GM23338 (cell line): ENCODE data around the gene PLCG2.

ENCODE experiments used
- CREB1 ChIP-seq: fragments of 250-450 bp; sonication (Bioruptor Pico); IDR thresholded peaks from 2 replicates; pipeline ENCODE4 v1.5.0; 2020; ENCODE audit warnings: low read depth, mild to moderate bottlenecking, moderate library complexity
- ETS1 ChIP-seq: IDR thresholded peaks from 2 replicates; pipeline ENCODE4 v1.6.1; 2016; ENCODE audit warnings: antibody characterized with exemption
- EZH2 ChIP-seq: fragments of 200-600 bp; sonication (generic); IDR thresholded peaks from one replicate; pipeline ENCODE4 v1.8.0; 2017; ENCODE audit warnings: antibody characterized with exemption, mild to moderate bottlenecking, low read depth; ENCODE audit not compliant: unreplicated experiment
- EZH2phosphoT487 ChIP-seq: fragments of 200-600 bp; sonication (generic); IDR thresholded peaks from one replicate; pipeline ENCODE4 v1.8.1; 2018; ENCODE audit warnings: antibody characterized with exemption; ENCODE audit not compliant: unreplicated experiment
- JUNB ChIP-seq: IDR thresholded peaks from one replicate; pipeline ENCODE4 v1.6.1; 2016; ENCODE audit warnings: antibody characterized with exemption; ENCODE audit not compliant: unreplicated experiment
- POLR2AphosphoS5 ChIP-seq: IDR thresholded peaks from 2 replicates; pipeline ENCODE4 v1.6.1; 2016; ENCODE audit warnings: antibody characterized with exemption, low read depth
- TF ChIP-seq, protein P1 (sequence below), 2 experiments: fragments of 200-600 bp in 1 of 2; sonication (generic) in 1 of 2; conservative IDR thresholded peaks; 2 replicates each; pipeline versions ENCODE4 v1.5.1 to v1.6.1; 2016 to 2017; ENCODE audit warnings: antibody characterized with exemption in 2 of 2, low read depth in 2 of 2, mild to moderate bottlenecking in 2 of 2, moderate library complexity in 1 of 2
- TF ChIP-seq, protein P2 (sequence below): IDR thresholded peaks from one replicate; pipeline ENCODE4 v1.6.1; 2018; ENCODE audit warnings: antibody characterized with exemption; ENCODE audit not compliant: unreplicated experiment

DNA sequence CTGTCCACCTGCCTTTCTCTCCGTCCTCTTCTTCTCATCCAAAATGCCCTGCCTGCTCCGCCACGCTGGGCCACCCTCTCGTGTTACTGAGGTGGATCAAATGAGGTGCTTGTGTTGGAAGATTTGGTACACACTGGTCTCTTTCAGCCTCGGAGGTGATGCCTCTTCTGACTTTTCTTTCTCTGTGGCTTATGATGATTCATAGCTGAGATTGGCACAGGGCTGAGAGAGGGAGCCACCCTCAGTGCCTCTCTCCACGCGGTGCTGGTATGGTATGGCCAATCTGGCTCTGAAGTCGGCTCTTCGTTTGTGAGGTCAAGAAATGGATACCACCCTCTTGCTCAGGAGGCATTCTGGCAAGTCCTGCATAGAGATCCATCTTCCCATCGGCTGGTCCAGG lies 82.4 kb downstream of the PLCG2 start:
- TF ChIP-seq, protein P1, sequence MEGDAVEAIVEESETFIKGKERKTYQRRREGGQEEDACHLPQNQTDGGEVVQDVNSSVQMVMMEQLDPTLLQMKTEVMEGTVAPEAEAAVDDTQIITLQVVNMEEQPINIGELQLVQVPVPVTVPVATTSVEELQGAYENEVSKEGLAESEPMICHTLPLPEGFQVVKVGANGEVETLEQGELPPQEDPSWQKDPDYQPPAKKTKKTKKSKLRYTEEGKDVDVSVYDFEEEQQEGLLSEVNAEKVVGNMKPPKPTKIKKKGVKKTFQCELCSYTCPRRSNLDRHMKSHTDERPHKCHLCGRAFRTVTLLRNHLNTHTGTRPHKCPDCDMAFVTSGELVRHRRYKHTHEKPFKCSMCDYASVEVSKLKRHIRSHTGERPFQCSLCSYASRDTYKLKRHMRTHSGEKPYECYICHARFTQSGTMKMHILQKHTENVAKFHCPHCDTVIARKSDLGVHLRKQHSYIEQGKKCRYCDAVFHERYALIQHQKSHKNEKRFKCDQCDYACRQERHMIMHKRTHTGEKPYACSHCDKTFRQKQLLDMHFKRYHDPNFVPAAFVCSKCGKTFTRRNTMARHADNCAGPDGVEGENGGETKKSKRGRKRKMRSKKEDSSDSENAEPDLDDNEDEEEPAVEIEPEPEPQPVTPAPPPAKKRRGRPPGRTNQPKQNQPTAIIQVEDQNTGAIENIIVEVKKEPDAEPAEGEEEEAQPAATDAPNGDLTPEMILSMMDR (conservative IDR thresholded peaks at IDR 0.05; ENCODE audit: low read depth in 2 of 2), result no peak
- TF ChIP-seq, protein P2, sequence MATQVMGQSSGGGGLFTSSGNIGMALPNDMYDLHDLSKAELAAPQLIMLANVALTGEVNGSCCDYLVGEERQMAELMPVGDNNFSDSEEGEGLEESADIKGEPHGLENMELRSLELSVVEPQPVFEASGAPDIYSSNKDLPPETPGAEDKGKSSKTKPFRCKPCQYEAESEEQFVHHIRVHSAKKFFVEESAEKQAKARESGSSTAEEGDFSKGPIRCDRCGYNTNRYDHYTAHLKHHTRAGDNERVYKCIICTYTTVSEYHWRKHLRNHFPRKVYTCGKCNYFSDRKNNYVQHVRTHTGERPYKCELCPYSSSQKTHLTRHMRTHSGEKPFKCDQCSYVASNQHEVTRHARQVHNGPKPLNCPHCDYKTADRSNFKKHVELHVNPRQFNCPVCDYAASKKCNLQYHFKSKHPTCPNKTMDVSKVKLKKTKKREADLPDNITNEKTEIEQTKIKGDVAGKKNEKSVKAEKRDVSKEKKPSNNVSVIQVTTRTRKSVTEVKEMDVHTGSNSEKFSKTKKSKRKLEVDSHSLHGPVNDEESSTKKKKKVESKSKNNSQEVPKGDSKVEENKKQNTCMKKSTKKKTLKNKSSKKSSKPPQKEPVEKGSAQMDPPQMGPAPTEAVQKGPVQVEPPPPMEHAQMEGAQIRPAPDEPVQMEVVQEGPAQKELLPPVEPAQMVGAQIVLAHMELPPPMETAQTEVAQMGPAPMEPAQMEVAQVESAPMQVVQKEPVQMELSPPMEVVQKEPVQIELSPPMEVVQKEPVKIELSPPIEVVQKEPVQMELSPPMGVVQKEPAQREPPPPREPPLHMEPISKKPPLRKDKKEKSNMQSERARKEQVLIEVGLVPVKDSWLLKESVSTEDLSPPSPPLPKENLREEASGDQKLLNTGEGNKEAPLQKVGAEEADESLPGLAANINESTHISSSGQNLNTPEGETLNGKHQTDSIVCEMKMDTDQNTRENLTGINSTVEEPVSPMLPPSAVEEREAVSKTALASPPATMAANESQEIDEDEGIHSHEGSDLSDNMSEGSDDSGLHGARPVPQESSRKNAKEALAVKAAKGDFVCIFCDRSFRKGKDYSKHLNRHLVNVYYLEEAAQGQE, result no peak
- TF ChIP-seq EZH2 (no peak), EZH2phosphoT487 (no peak), POLR2AphosphoS5 (no peak), JUNB (no peak), CREB1 (CRISPR knock-in tag) (no peak), ETS1 (no peak)
